Nucleus accumbens (tissue), 56 donors: ENCODE data around the gene ATXN7L1.

Source experiments
- DNase-seq, 56 donors: peaks; one replicate each; lab custom pipeline; 2025; lab: John Stamatoyannopoulos, UW

The ATXN7L1 gene

GRCh38 chr7:105689067-105689819 lies 187.2 kb downstream of the ATXN7L1 start:
- DNase-seq = no peak

GRCh38 chr7:105688617-105689016 lies 187.8 kb downstream of the ATXN7L1 start:
- no peak for DNase-seq

GRCh38 chr7:105685161-105685560 lies 191.2 kb downstream of the ATXN7L1 start:
- DNase-seq = no peak

GRCh38 chr7:105682341-105683060 lies 193.9 kb downstream of the ATXN7L1 start:
- no peak for DNase-seq

GRCh38 chr7:105680505-105681187 lies 195.8 kb downstream of the ATXN7L1 start:
- peak in 2 of 56 donors; percentile 26 to 30 for DNase-seq

- peak in 32 of 56 donors; percentile 10 to 60 (median 34) for DNase-seq
These were observed 197.4 kb downstream of the ATXN7L1 start for GRCh38 chr7:105678811-105679495.

GRCh38 chr7:105677817-105678573 lies 198.4 kb downstream of the ATXN7L1 start:
- no peak for DNase-seq

- no peak for DNase-seq
These were observed 199.0 kb downstream of the ATXN7L1 start for GRCh38 chr7:105677410-105677730.

GRCh38 chr7:105675934-105676371 lies 200.4 kb downstream of the ATXN7L1 start:
- peak in 1 of 56 donors; percentile 24 for DNase-seq

- DNase-seq = no peak
These were observed 202.0 kb downstream of the ATXN7L1 start for GRCh38 chr7:105674200-105674920.

- no peak for DNase-seq
These were observed 202.9 kb downstream of the ATXN7L1 start for GRCh38 chr7:105673367-105674084.

- no peak for DNase-seq
These were observed 203.6 kb downstream of the ATXN7L1 start for GRCh38 chr7:105672801-105673200.

GRCh38 chr7:105666324-105666723 lies 210.1 kb downstream of the ATXN7L1 start:
- no peak for DNase-seq

- no peak for DNase-seq
These were observed 210.7 kb downstream of the ATXN7L1 start for GRCh38 chr7:105665684-105666083.

- DNase-seq = no peak
These were observed 211.4 kb downstream of the ATXN7L1 start for GRCh38 chr7:105664816-105665525.

GRCh38 chr7:105662998-105663397 lies 213.4 kb downstream of the ATXN7L1 start:
- no peak for DNase-seq

GRCh38 chr7:105661625-105662024 lies 214.8 kb downstream of the ATXN7L1 start:
- DNase-seq = no peak

GRCh38 chr7:105656922-105657521 lies 219.4 kb downstream of the ATXN7L1 start:
- peak in 5 of 56 donors; percentile 18 to 34 (median 20) for DNase-seq
